ENCODE measurements around the gene CDC37L1. TPM values are rescaled to one million over a fixed set of nuclear protein-coding genes. Genes with fewer than 3 reads are reported as not detected.

The CDC37L1 gene
- total and polyA plus RNA-seq, 2 of the 8 experiments (the other 6 are each of a cell fraction or from before 2014, with no cell fraction given), result 4.6 to 23.8 TPM

DNA sequence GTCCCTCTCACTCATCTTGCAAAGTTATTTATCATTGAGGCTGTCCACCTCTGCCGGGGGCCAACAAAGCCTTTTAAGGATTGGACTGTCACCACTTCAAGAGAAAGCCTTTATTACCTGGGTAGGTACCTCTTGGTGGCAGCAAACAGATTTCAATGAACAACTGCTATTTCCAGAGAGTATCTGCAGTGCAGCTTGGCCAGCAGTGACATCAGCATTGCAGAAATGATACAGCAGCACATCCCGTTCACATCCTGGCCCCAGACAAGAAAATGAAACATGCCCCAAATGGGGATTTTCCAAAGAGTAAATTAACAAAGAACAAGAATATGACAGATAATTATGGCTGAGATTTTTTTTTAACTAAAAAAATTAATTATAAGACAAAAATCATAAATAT is 10.8 kb upstream of the CDC37L1 start:
- TF ChIP-seq RXRA (IDR thresholded peaks at IDR 0.05; ENCODE audit: insufficient read depth, low read depth, low read length) (no peak), POLR2AphosphoS5 (IDR thresholded peaks at IDR 0.05; ENCODE audit: low read depth, low read length) (no peak), CHD1 (IDR thresholded peaks at IDR 0.05; ENCODE audit: low read depth, low read length) (no peak), SRF (IDR thresholded peaks at IDR 0.05; ENCODE audit: low read depth, low read length) (no peak), JUN (IDR thresholded peaks at IDR 0.05; ENCODE audit: low read depth, low read length) (no peak), SUZ12 (IDR thresholded peaks at IDR 0.05; ENCODE audit: low read length) (no peak), MAX (IDR thresholded peaks at IDR 0.05) (no peak), ATF3 (IDR thresholded peaks at IDR 0.05; ENCODE audit: insufficient read depth, low read depth, low read length) (no peak), HDAC2 (IDR thresholded peaks at IDR 0.05; ENCODE audit: borderline replicate concordance in 1 of 2, low read depth in 2 of 2, low read length in 2 of 2) (no peak), POLR2A (IDR thresholded peaks at IDR 0.05; ENCODE audit: control extremely low read depth in 1 of 2, low read depth in 2 of 2, low read length in 2 of 2) (no peak), MAFK (IDR thresholded peaks at IDR 0.05; ENCODE audit: low read depth, low read length) (no peak)
- no peak overlapping the region for H3K14ac ChIP-seq (ENCODE audit: insufficient read length)
- no peak overlapping the region for H3K23ac ChIP-seq (ENCODE audit: insufficient read length)
- H3K4me1 ChIP-seq (replicated peaks in 1 of 4; ENCODE audit: control insufficient read depth in 3 of 4, insufficient read depth in 4 of 4, low read length in 3 of 4), result peaks cover 0 to 13% (median 7%) of the 10 kb centered on the region in 4 experiments; a peak in 4 of 7 replicates
- CTCF ChIA-PET (ENCODE audit: partially characterized antibody), result interaction anchor here (1.6 kb wide), 1 partner anchor 64 kb away, joined by 4 read pairs; no protein-coding TSS in a partner anchor
- no peak overlapping the region for H3K4me2 ChIP-seq (ENCODE audit: insufficient read depth in 1 of 2, low read depth in 2 of 2, low read length in 2 of 2)
- H3K9ac ChIP-seq (replicated peaks in 1 of 4; ENCODE audit: extremely low read depth in 1 of 4, low read depth in 3 of 4, low read length in 3 of 4), result no peak overlapping the region
- FAIRE-seq (no peak), DNase-seq (ENCODE audit: low read depth in 1 of 2, low spot score in 2 of 2) (no peak)
- H2BK5ac ChIP-seq (ENCODE audit: low read depth, low read length), result no peak overlapping the region
- no peaks in the 10 kb centered on the region for H4K20me1 ChIP-seq (replicated peaks in 1 of 2; ENCODE audit: control insufficient read depth in 1 of 2, insufficient read depth in 2 of 2, low read length in 2 of 2)
- no peak overlapping the region for H4K5ac ChIP-seq (ENCODE audit: insufficient read length, low read depth, low read length)
- H4K8ac ChIP-seq (ENCODE audit: extremely low read depth, insufficient read depth, low read length), result no peak overlapping the region
- peaks cover 5% of the 10 kb centered on the region; the same call in 1 of the 2 replicates for H3K23me2 ChIP-seq (ENCODE audit: low read depth, low read length)
- no peaks in the 10 kb centered on the region for H3K79me1 ChIP-seq (ENCODE audit: low read depth, low read length)
- H3K27me3 ChIP-seq (replicated peaks in 1 of 4; ENCODE audit: control insufficient read depth in 3 of 4, extremely low read depth in 1 of 4, insufficient read depth in 3 of 4, low read length in 3 of 4), result no peaks in the 10 kb centered on the region
- H3K4me3 ChIP-seq (ENCODE audit: extremely low read depth in 1 of 4, insufficient read depth in 2 of 4, low read depth in 3 of 4, low read length in 4 of 4), result no peak overlapping the region
- POLR2A ChIA-PET (ENCODE audit: partially characterized antibody), result interaction anchor here (1.2 to 1.4 kb wide), 2 partner anchors 8 to 11 kb away, joined by 3 to 4 read pairs; partner anchors contain the start of gene CDC37L1
- no peak overlapping the region for H4K91ac ChIP-seq (replicated peaks; ENCODE audit: insufficient read length, low read length)
- H3K56ac ChIP-seq (replicated peaks; ENCODE audit: insufficient read length, low read depth, low read length), result no peak overlapping the region
- H3K4ac ChIP-seq (replicated peaks; ENCODE audit: insufficient read length, low read depth, low read length), result no peak overlapping the region
- H3K9me3 ChIP-seq (ENCODE audit: insufficient read depth in 2 of 2, low read depth in 1 of 2, low read length in 1 of 2), result no peaks in the 10 kb centered on the region
- H3K27ac ChIP-seq (ENCODE audit: low read depth, low read length), result no peak overlapping the region
- H2BK15ac ChIP-seq (ENCODE audit: low read length), result no peak overlapping the region
- 89% methylated on average over 2 of the region's 2 CpGs; no CpG with 5 or more reads in 1 of the 2 experiments for WGBS, 2 experiments (ENCODE audit: extremely low coverage in 1 of 2, insufficient coverage in 1 of 2, insufficient read length in 1 of 2, insufficient replicate concordance in 2 of 2, low coverage in 1 of 2, low lambda C conversion rate in 2 of 2, missing lambda C conversion rate in 1 of 2)
- no peak overlapping the region for H2AK5ac ChIP-seq (ENCODE audit: low read depth, low read length)
- no peak overlapping the region for H2BK20ac ChIP-seq (ENCODE audit: low read length)
- H2BK12ac ChIP-seq (ENCODE audit: low read depth, low read length), result no peak overlapping the region
- no peak overlapping the region for H2AFZ ChIP-seq (ENCODE audit: low read length)
- H2BK120ac ChIP-seq (replicated peaks; ENCODE audit: low read depth, low read length), result no peak overlapping the region
- H3K79me2 ChIP-seq (ENCODE audit: control insufficient read depth in 1 of 2, insufficient read depth in 2 of 2, low read length in 2 of 2), result no peaks in the 10 kb centered on the region; a peak in 1 of 4 replicates
- no peaks in the 10 kb centered on the region for H3K36me3 ChIP-seq (ENCODE audit: control insufficient read depth in 2 of 4, insufficient read depth in 4 of 4, low read length in 3 of 4)
- H3K18ac ChIP-seq (ENCODE audit: extremely low read depth, low read length), result no peak overlapping the region
